ENCODE measurements around the gene VAMP1. TPM values are rescaled to one million over a fixed set of nuclear protein-coding genes. Genes with fewer than 3 reads are reported as not detected.

VAMP1 gene
- total RNA-seq, 1 donor from 2014 or later, result 2.0 TPM

GRCh38 chr12:6418796-6419195, 51.7 kb downstream of the VAMP1 start:
- no peak for TF ChIP-seq CTCF (conservative IDR thresholded peaks at IDR 0.05; ENCODE audit: low read depth, low read length)
- H3K4me3 ChIP-seq (ENCODE audit: low read depth, low read length), result no peak overlapping the region
- no peak for DNase-seq (ENCODE audit: low read depth)

GRCh38 chr12:6416596-6416995, 53.9 kb downstream of the VAMP1 start:
- no peak for DNase-seq (ENCODE audit: low read depth)
- no peak overlapping the region for H3K4me3 ChIP-seq (ENCODE audit: low read depth, low read length)
- no peak for TF ChIP-seq CTCF (conservative IDR thresholded peaks at IDR 0.05; ENCODE audit: low read depth, low read length)

Other genes with a start within 250 kb of the VAMP1 start
- gene PLEKHG6, start 160.0 kb downstream of the VAMP1 start, total RNA-seq, result 3.5 and 9.6 TPM in 2 replicates
- 163 and 186 TPM in 2 replicates for gene TNFRSF1A, start 128.6 kb downstream of the VAMP1 start, total RNA-seq
- gene SCNN1A, start 95.1 kb downstream of the VAMP1 start, total RNA-seq, result 15.6 and 52.2 TPM in 2 replicates
- gene LTBR, start 86.5 kb downstream of the VAMP1 start, total RNA-seq, result 108 and 152 TPM in 2 replicates
- gene CD27, start 25.7 kb downstream of the VAMP1 start, total RNA-seq, result not detected in 2 replicates
- gene TAPBPL, start 18.6 kb downstream of the VAMP1 start, total RNA-seq, result 6.5 and 17.0 TPM in 2 replicates
- gene MRPL51, start 22.6 kb upstream of the VAMP1 start, total RNA-seq, result 132 and 156 TPM in 2 replicates
- gene NCAPD2, start 23.4 kb upstream of the VAMP1 start, total RNA-seq, result 74.8 and 109 TPM in 2 replicates
- gene GAPDH, start 63.8 kb upstream of the VAMP1 start, total RNA-seq, result 6,260 and 7,673 TPM in 2 replicates
- gene IFFO1, start 85.4 kb upstream of the VAMP1 start, total RNA-seq, result 7.5 and 11.3 TPM in 2 replicates
- gene NOP2, start 97.6 kb upstream of the VAMP1 start, total RNA-seq, result 43.2 and 66.0 TPM in 2 replicates
- 242 and 346 TPM in 2 replicates for gene CHD4, start 136.7 kb upstream of the VAMP1 start, total RNA-seq
- gene LPAR5, start 165.3 kb upstream of the VAMP1 start, total RNA-seq, result 0.81 and 0.94 TPM in 2 replicates
- 0.58 TPM in 1 of 2 replicates, not detected in the other for gene ACRBP, start 176.8 kb upstream of the VAMP1 start, total RNA-seq
- 18.4 and 60.0 TPM in 2 replicates for gene ING4, start 192.4 kb upstream of the VAMP1 start, total RNA-seq
- 19.9 and 21.9 TPM in 2 replicates for gene ZNF384, start 218.7 kb upstream of the VAMP1 start, total RNA-seq
- 0.06 TPM in 1 of 2 replicates, not detected in the other for gene PIANP, start 230.1 kb upstream of the VAMP1 start, total RNA-seq

All from epithelial cell of proximal tubule (primary cell).